ENCODE measurements around the gene EXOC3L1. TPM values are rescaled to one million over a fixed set of nuclear protein-coding genes. Genes with fewer than 3 reads are reported as not detected.

Gene EXOC3L1
- total RNA-seq, 1 experiment from 2014 or later: 0.61 TPM

GRCh38 chr16:67208154-67208896, 18.4 kb upstream of the EXOC3L1 start:
- H3K36me3 ChIP-seq (ENCODE audit: control insufficient read depth, insufficient read depth, low read length): no peaks in the 10 kb centered on the region; the same call in 1 of the 2 replicates
- H3K27me3 ChIP-seq (replicated peaks; ENCODE audit: control insufficient read depth, insufficient read depth, low read length): no peaks in the 10 kb centered on the region
- Mint-ChIP-seq H3K27me3 (ENCODE audit: insufficient read depth, unreplicated experiment) (no peaks in the 10 kb centered on the region), H3K27ac (ENCODE audit: unreplicated experiment) (no peak overlapping the region), H3K9me3 (ENCODE audit: unreplicated experiment) (no peaks in the 10 kb centered on the region), H3K4me1 (ENCODE audit: low read depth, unreplicated experiment) (peaks cover 8% of the 10 kb centered on the region), H3K36me3 (ENCODE audit: insufficient read depth, unreplicated experiment) (peaks cover 30% of the 10 kb centered on the region), H3K4me3 (ENCODE audit: unreplicated experiment) (no peak overlapping the region)
- H3K9me3 ChIP-seq: no peaks in the 10 kb centered on the region
- intact Hi-C loops (cut with micrococcal nuclease; ENCODE audit: unreplicated experiment): no loop called here
- CTCF ChIA-PET: interaction anchor here (2.6 kb wide), 1 partner anchor 10 kb away, joined by 9 read pairs; the partner anchor contains the start of gene ELMO3
- POLR2A ChIA-PET: interaction anchor here (1.4 kb wide), 1 partner anchor 18 kb away, joined by 3 read pairs; the partner anchor contains the start of gene TMEM208
- no peak for TF ChIP-seq CTCF (IDR thresholded peaks at IDR 0.05; ENCODE audit: insufficient read depth in 1 of 2, low read depth in 1 of 2, low read length in 1 of 2, severe bottlenecking in 1 of 2, unreplicated experiment in 1 of 2)
- DNase-seq: no peak
- H3K4me3 ChIP-seq (ENCODE audit: low read depth, low read length): no peak overlapping the region
- BruUV-seq (replicated peaks): no TSS peak
- peaks cover 18% of the 10 kb centered on the region; the same call in 1 of the 2 replicates for H3K4me1 ChIP-seq

- Histone ChIP-seq H3K4me3 (ENCODE audit: low read depth, low read length) (no peak overlapping the region), H3K27me3 (replicated peaks; ENCODE audit: control insufficient read depth, insufficient read depth, low read length) (no peaks in the 10 kb centered on the region), H3K9me3 (no peaks in the 10 kb centered on the region), H3K36me3 (ENCODE audit: control insufficient read depth, insufficient read depth, low read length) (no peaks in the 10 kb centered on the region; the same call in 1 of the 2 replicates), H3K4me1 (peaks cover 12% of the 10 kb centered on the region; the same call in 1 of the 2 replicates)
- ChIA-PET CTCF (interaction anchor here (2.6 kb wide), 1 partner anchor 9 kb away, joined by 9 read pairs; the partner anchor contains the start of gene ELMO3), POLR2A (interaction anchor here (1.4 kb wide), 1 partner anchor 19 kb away, joined by 3 read pairs; the partner anchor contains the start of gene TMEM208)
- Mint-ChIP-seq H3K4me3 (ENCODE audit: unreplicated experiment) (no peak overlapping the region), H3K36me3 (ENCODE audit: insufficient read depth, unreplicated experiment) (peaks cover 31% of the 10 kb centered on the region), H3K9me3 (ENCODE audit: unreplicated experiment) (no peaks in the 10 kb centered on the region), H3K27me3 (ENCODE audit: insufficient read depth, unreplicated experiment) (no peaks in the 10 kb centered on the region), H3K27ac (ENCODE audit: unreplicated experiment) (peak overlapping the region; percentile 9), H3K4me1 (ENCODE audit: low read depth, unreplicated experiment) (peaks cover 8% of the 10 kb centered on the region)
- no TSS peak for BruUV-seq (replicated peaks)
- intact Hi-C loops (cut with micrococcal nuclease; ENCODE audit: unreplicated experiment): no loop called here
- no peak for DNase-seq
- TF ChIP-seq CTCF (IDR thresholded peaks at IDR 0.05; ENCODE audit: insufficient read depth in 1 of 2, low read depth in 1 of 2, low read length in 1 of 2, severe bottlenecking in 1 of 2, unreplicated experiment in 1 of 2): no peak
Measured at GRCh38 chr16:67207249-67208091, 17.5 kb upstream of the EXOC3L1 start.

GRCh38 chr16:67206838-67207248, 16.9 kb upstream of the EXOC3L1 start:
- DNase-seq: no peak
- Histone ChIP-seq H3K9me3 (no peaks in the 10 kb centered on the region), H3K27me3 (replicated peaks; ENCODE audit: control insufficient read depth, insufficient read depth, low read length) (no peaks in the 10 kb centered on the region), H3K4me3 (ENCODE audit: low read depth, low read length) (no peak overlapping the region), H3K4me1 (peaks cover 12% of the 10 kb centered on the region; the same call in 1 of the 2 replicates), H3K36me3 (ENCODE audit: control insufficient read depth, insufficient read depth, low read length) (no peaks in the 10 kb centered on the region; the same call in 1 of the 2 replicates)
- peaks cover 38% of the 10 kb centered on the region for H3K36me3 Mint-ChIP-seq (ENCODE audit: insufficient read depth, unreplicated experiment)
- intact Hi-C loops (cut with micrococcal nuclease; ENCODE audit: unreplicated experiment): no loop called here
- BruUV-seq (replicated peaks): no TSS peak
- no peak overlapping the region for H3K4me3 Mint-ChIP-seq (ENCODE audit: unreplicated experiment)
- H3K9me3 Mint-ChIP-seq (ENCODE audit: unreplicated experiment): no peaks in the 10 kb centered on the region
- POLR2A ChIA-PET: no interaction called here
- peak overlapping the region; percentile 9 for H3K27ac Mint-ChIP-seq (ENCODE audit: unreplicated experiment)
- no peaks in the 10 kb centered on the region for H3K27me3 Mint-ChIP-seq (ENCODE audit: insufficient read depth, unreplicated experiment)
- H3K4me1 Mint-ChIP-seq (ENCODE audit: low read depth, unreplicated experiment): peaks cover 8% of the 10 kb centered on the region
- CTCF ChIA-PET: interaction anchor here (0.5 kb wide), 1 partner anchor 40 kb away, joined by 5 read pairs; no protein-coding TSS in a partner anchor
- TF ChIP-seq CTCF (IDR thresholded peaks at IDR 0.05; ENCODE audit: insufficient read depth in 1 of 2, low read depth in 1 of 2, low read length in 1 of 2, severe bottlenecking in 1 of 2, unreplicated experiment in 1 of 2): no peak

Data from Caco-2 (cell line).